Measurements from ENCODE around the gene ADGRG4.

DNA sequence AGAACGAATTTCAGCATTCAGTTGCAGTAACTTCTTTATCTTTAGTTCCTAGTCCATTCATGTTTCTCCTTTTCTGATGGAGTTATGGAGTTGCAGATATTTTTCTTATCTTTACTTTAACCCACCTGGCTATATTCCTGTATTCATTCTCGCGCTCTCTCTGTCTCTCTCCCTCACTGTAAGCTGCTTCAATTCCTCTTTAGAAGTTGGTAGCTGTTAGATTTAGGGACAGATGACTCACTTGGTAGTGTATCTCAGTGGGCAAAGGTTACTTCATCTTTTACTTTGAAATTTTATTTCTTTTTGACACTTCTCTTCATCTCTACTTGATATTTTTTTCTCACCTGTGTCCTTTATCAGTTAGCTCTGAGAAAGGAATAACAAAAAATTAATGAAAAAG, 137.4 kb downstream of the ADGRG4 start:
- TF ChIP-seq, protein P1, sequence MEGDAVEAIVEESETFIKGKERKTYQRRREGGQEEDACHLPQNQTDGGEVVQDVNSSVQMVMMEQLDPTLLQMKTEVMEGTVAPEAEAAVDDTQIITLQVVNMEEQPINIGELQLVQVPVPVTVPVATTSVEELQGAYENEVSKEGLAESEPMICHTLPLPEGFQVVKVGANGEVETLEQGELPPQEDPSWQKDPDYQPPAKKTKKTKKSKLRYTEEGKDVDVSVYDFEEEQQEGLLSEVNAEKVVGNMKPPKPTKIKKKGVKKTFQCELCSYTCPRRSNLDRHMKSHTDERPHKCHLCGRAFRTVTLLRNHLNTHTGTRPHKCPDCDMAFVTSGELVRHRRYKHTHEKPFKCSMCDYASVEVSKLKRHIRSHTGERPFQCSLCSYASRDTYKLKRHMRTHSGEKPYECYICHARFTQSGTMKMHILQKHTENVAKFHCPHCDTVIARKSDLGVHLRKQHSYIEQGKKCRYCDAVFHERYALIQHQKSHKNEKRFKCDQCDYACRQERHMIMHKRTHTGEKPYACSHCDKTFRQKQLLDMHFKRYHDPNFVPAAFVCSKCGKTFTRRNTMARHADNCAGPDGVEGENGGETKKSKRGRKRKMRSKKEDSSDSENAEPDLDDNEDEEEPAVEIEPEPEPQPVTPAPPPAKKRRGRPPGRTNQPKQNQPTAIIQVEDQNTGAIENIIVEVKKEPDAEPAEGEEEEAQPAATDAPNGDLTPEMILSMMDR (IDR thresholded peaks at IDR 0.05): no peak
- no peak for TF ChIP-seq POLR2A (IDR thresholded peaks at IDR 0.05)
